BLaER1 treated with 17β-estradiol and CSF1 and Interleukin-3, amounts not matched to agents 10 nM and 100 nM (cell line): ENCODE measurements around the gene PDE6A.
"Not testable (repeated sequence)": the region's sequence is repeated elsewhere in the genome, so short reads cannot be mapped to it uniquely, and the experiment has no call there.

Experiments
- H3K27ac ChIP-seq, 11 experiments: shearing (Covaris generic); formaldehyde crosslinking; 2 replicates each; pipeline ENCODE4 v1.8.1; 2022
- H3K27me3 ChIP-seq, 11 experiments: shearing (Covaris generic); formaldehyde crosslinking; 2 replicates each; pipeline ENCODE4 v1.8.1; 2022
- H3K36me3 ChIP-seq, 11 experiments: shearing (Covaris generic); formaldehyde crosslinking; 2 replicates each; pipeline ENCODE4 v1.8.1; 2022
- H3K4me1 ChIP-seq, 10 experiments: shearing (Covaris generic); formaldehyde crosslinking; 2 replicates each; pipeline ENCODE4 v1.8.1; 2022
- H3K4me2 ChIP-seq, 11 experiments: shearing (Covaris generic); formaldehyde crosslinking; 2 replicates each; pipeline ENCODE4 v1.8.1; 2022
- H3K4me3 ChIP-seq, 10 experiments: shearing (Covaris generic); formaldehyde crosslinking; 2 replicates each; pipeline ENCODE4 v1.8.1; 2022
- H3K9ac ChIP-seq, 11 experiments: shearing (Covaris generic); formaldehyde crosslinking; 2 replicates each; pipeline ENCODE4 v1.8.1; 2022
- H3K9me3 ChIP-seq, 11 experiments: shearing (Covaris generic); formaldehyde crosslinking; replicated peaks in 1 of 11; 2 replicates each; pipeline ENCODE4 v1.8.1; 2022
- H4K20me1 ChIP-seq, 11 experiments: shearing (Covaris generic); formaldehyde crosslinking; 2 replicates each; pipeline ENCODE4 v1.8.1; 2022
- Cebpa-rat ChIP-seq, 11 experiments: shearing (Covaris generic); IDR thresholded peaks; 2 replicates each; pipeline ENCODE4 v1.8.1; 2022

The PDE6A gene

GRCh38 chr5:149893403-149893931, 51.1 kb downstream of the PDE6A start:
- H3K27me3 ChIP-seq, result no peaks in the 10 kb centered on the region
- H3K9ac ChIP-seq, result no peak overlapping the region
- H3K4me3 ChIP-seq, result no peak overlapping the region
- TF ChIP-seq Cebpa-rat (IDR thresholded peaks at IDR 0.05), result no peak
- no peaks in the 10 kb centered on the region for H3K9me3 ChIP-seq
- H3K36me3 ChIP-seq, result no peaks in the 10 kb centered on the region
- H3K4me2 ChIP-seq, result peak overlapping the region in 2 of 11 experiments; percentile 8 to 14; a peak in 2 of 22 replicates
- H3K27ac ChIP-seq, result no peak overlapping the region
- H4K20me1 ChIP-seq, result no peaks in the 10 kb centered on the region
- H3K4me1 ChIP-seq, result 0 out of 20 replicates have a peak, but pooled peaks cover 0 to 6% (median 0%) of the 10 kb centered on the region in 10 experiments

- no peaks in the 10 kb centered on the region for H4K20me1 ChIP-seq
- TF ChIP-seq Cebpa-rat (IDR thresholded peaks at IDR 0.05), result no peak
- H3K27me3 ChIP-seq, result no peaks in the 10 kb centered on the region
- no peak overlapping the region for H3K9ac ChIP-seq
- no peak overlapping the region for H3K27ac ChIP-seq
- H3K4me2 ChIP-seq, result no peak overlapping the region
- H3K4me1 ChIP-seq, result peaks cover 0 to 6% (median 0%) of the 10 kb centered on the region in 10 experiments; a peak in 1 of 20 replicates
- no peak overlapping the region for H3K4me3 ChIP-seq
- H3K36me3 ChIP-seq, result no peaks in the 10 kb centered on the region
- H3K9me3 ChIP-seq, result no peaks in the 10 kb centered on the region
These were observed 52.0 kb downstream of the PDE6A start for GRCh38 chr5:149892594-149892993.

- Histone ChIP-seq H4K20me1 (no peaks in the 10 kb centered on the region), H3K4me3 (no peak overlapping the region), H3K4me2 (no peak overlapping the region), H3K27ac (no peak overlapping the region), H3K36me3 (no peaks in the 10 kb centered on the region), H3K9me3 (no peaks in the 10 kb centered on the region), H3K27me3 (no peaks in the 10 kb centered on the region), H3K9ac (no peak overlapping the region), H3K4me1 (no peaks in the 10 kb centered on the region; a peak in 2 of 20 replicates)
- TF ChIP-seq Cebpa-rat (IDR thresholded peaks at IDR 0.05), result no peak
These were observed 56.3 kb downstream of the PDE6A start for GRCh38 chr5:149888280-149888679.

- H3K4me3 ChIP-seq, result no peak overlapping the region
- H3K9me3 ChIP-seq, result no peaks in the 10 kb centered on the region
- no peaks in the 10 kb centered on the region for H3K27me3 ChIP-seq
- TF ChIP-seq Cebpa-rat (IDR thresholded peaks at IDR 0.05), result no peak
- H3K4me2 ChIP-seq, result no peak overlapping the region
- H3K27ac ChIP-seq, result no peak overlapping the region
- no peaks in the 10 kb centered on the region; a peak in 2 of 20 replicates for H3K4me1 ChIP-seq
- no peaks in the 10 kb centered on the region for H4K20me1 ChIP-seq
- no peak overlapping the region for H3K9ac ChIP-seq
- no peaks in the 10 kb centered on the region for H3K36me3 ChIP-seq
These were observed 56.9 kb downstream of the PDE6A start for GRCh38 chr5:149887622-149888183.

- H3K27me3 ChIP-seq, result no peaks in the 10 kb centered on the region
- no peaks in the 10 kb centered on the region for H3K36me3 ChIP-seq
- H3K4me3 ChIP-seq, result no peak overlapping the region
- no peak overlapping the region for H3K9ac ChIP-seq
- H3K4me2 ChIP-seq, result no peak overlapping the region
- no peaks in the 10 kb centered on the region for H3K9me3 ChIP-seq
- no peaks in the 10 kb centered on the region for H4K20me1 ChIP-seq
- no peak for TF ChIP-seq Cebpa-rat (IDR thresholded peaks at IDR 0.05)
- no peaks in the 10 kb centered on the region; a peak in 2 of 20 replicates for H3K4me1 ChIP-seq
- H3K27ac ChIP-seq, result no peak overlapping the region
These were observed 57.7 kb downstream of the PDE6A start for GRCh38 chr5:149886692-149887470.

GRCh38 chr5:149886060-149886459, 58.5 kb downstream of the PDE6A start:
- H3K4me3 ChIP-seq, result no peak overlapping the region
- no peaks in the 10 kb centered on the region for H4K20me1 ChIP-seq
- no peak overlapping the region for H3K9ac ChIP-seq
- no peak for TF ChIP-seq Cebpa-rat (IDR thresholded peaks at IDR 0.05)
- no peaks in the 10 kb centered on the region for H3K36me3 ChIP-seq
- no peaks in the 10 kb centered on the region for H3K27me3 ChIP-seq
- no peak overlapping the region for H3K27ac ChIP-seq
- peaks cover 0 to 4% (median 0%) of the 10 kb centered on the region in 11 experiments; a peak in 1 of 22 replicates for H3K9me3 ChIP-seq
- no peaks in the 10 kb centered on the region; a peak in 2 of 20 replicates for H3K4me1 ChIP-seq
- H3K4me2 ChIP-seq, result no peak overlapping the region

- Histone ChIP-seq H3K4me2 (no peak overlapping the region), H3K4me1 (no peaks in the 10 kb centered on the region; a peak in 2 of 20 replicates), H3K27ac (no peak overlapping the region), H3K4me3 (no peak overlapping the region), H3K9ac (no peak overlapping the region), H3K27me3 (no peaks in the 10 kb centered on the region), H3K36me3 (no peaks in the 10 kb centered on the region), H4K20me1 (no peaks in the 10 kb centered on the region), H3K9me3 (peaks cover 0 to 7% (median 0%) of the 10 kb centered on the region in 11 experiments; a peak in 1 of 22 replicates)
- no peak for TF ChIP-seq Cebpa-rat (IDR thresholded peaks at IDR 0.05)
These were observed 59.1 kb downstream of the PDE6A start for GRCh38 chr5:149885513-149885912.

- H4K20me1 ChIP-seq, result no peaks in the 10 kb centered on the region
- H3K9ac ChIP-seq, result no peak overlapping the region
- H3K36me3 ChIP-seq, result no peaks in the 10 kb centered on the region
- no peaks in the 10 kb centered on the region for H3K27me3 ChIP-seq
- no peak overlapping the region for H3K27ac ChIP-seq
- H3K4me1 ChIP-seq, result no peaks in the 10 kb centered on the region; a peak in 2 of 20 replicates
- H3K9me3 ChIP-seq, result peaks cover 0 to 7% (median 0%) of the 10 kb centered on the region in 11 experiments; a peak in 1 of 22 replicates
- H3K4me3 ChIP-seq, result no peak overlapping the region
- H3K4me2 ChIP-seq, result no peak overlapping the region
- TF ChIP-seq Cebpa-rat (IDR thresholded peaks at IDR 0.05), result no peak
These were observed 61.0 kb downstream of the PDE6A start for GRCh38 chr5:149883550-149883949.

- H4K20me1 ChIP-seq, H3K27ac ChIP-seq, H3K9me3 ChIP-seq, H3K9ac ChIP-seq, H3K27me3 ChIP-seq, H3K4me1 ChIP-seq, H3K4me3 ChIP-seq, H3K4me2 ChIP-seq, H3K36me3 ChIP-seq: not testable (repeated sequence)
These were observed 62.0 kb downstream of the PDE6A start for GRCh38 chr5:149882633-149883032.
